Activated T-helper 9 cell treated with anti-CD3 and anti-CD28 coated beads, Interleukin-2, amount 50 U/mL, for 16 hours (primary cell): ENCODE results near the gene MACROH2A1.

ENCODE experiments used
- DNase-seq: peaks from one replicate; pipeline ENCODE4 v3.0.0-alpha.2; 2020; ENCODE audit warnings: low read depth

Gene MACROH2A1

GRCh38 chr5:135330798-135331096 lies 68.3 kb downstream of the MACROH2A1 start:
- DNase-seq, result no peak

- no peak for DNase-seq
Observed at GRCh38 chr5:135329913-135330797, 68.9 kb downstream of the MACROH2A1 start.

GRCh38 chr5:135329066-135329912 lies 69.7 kb downstream of the MACROH2A1 start:
- no peak for DNase-seq

- no peak for DNase-seq
Observed at GRCh38 chr5:135328128-135328687, 70.8 kb downstream of the MACROH2A1 start.

- DNase-seq, result no peak
Observed at GRCh38 chr5:135327429-135328127, 71.5 kb downstream of the MACROH2A1 start.

GRCh38 chr5:135326296-135327254 lies 72.5 kb downstream of the MACROH2A1 start:
- DNase-seq, result no peak

- no peak for DNase-seq
Observed at GRCh38 chr5:135324897-135325650, 74.0 kb downstream of the MACROH2A1 start.

GRCh38 chr5:135324160-135324559 lies 74.9 kb downstream of the MACROH2A1 start:
- no peak for DNase-seq

- DNase-seq, result no peak
Observed at GRCh38 chr5:135323701-135324132, 75.3 kb downstream of the MACROH2A1 start.

GRCh38 chr5:135323227-135323626 lies 75.8 kb downstream of the MACROH2A1 start:
- DNase-seq, result no peak

- DNase-seq, result no peak
Observed at GRCh38 chr5:135322744-135323143, 76.3 kb downstream of the MACROH2A1 start.

DNA sequence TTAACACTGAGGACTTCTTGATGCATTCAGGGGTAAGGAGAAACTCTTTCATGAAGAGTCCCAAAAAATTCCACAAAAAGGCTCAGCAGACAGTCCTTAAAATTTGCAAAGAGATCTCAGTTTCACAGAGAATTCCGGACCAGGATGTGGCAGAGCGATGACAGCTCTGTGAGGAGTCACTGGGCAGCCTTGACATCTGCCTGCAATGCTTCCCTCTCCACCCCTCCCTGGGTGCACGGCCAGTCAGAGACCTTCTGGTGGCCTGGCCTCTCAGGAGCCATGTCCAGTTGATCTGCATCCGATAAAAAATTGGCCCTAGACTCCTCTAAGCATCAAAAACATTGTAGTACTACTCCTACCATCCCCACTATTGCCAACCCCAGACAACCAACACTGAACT lies 76.8 kb downstream of the MACROH2A1 start:
- no peak for DNase-seq

- DNase-seq, result no peak
Observed at GRCh38 chr5:135320718-135321484, 78.1 kb downstream of the MACROH2A1 start.

DNA sequence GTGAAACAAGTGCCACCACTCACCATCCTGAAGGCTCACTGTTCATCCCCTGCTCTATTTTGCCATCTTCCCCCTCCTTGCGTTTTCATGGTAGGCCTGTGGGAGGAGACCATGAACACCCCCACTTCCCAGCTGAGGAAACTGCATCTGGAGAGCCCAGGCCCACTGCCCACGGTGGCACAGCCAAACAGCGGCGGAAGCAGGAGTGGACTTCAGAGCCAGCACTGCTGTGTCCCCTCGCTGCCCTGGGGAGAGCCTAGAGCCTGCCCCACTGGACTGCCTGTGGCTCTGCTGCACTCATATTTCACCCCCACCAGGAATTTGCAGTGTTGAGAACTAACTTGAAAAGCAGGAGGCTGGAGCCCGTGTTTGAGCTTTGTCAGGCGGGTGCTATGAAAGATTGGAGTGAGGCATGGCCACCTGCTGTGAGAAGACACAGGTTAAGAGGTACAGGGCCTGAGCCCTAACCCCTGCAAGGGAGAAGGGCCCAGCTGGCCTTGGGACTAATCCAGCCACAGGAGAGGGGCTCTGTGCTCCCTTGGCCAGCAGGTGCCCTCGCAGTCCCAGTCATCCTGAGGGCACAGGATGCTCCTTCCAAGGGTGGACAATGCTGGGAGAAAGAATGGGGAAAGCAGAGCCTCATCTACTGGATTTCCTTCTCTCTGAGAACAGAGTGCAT lies 79.0 kb downstream of the MACROH2A1 start:
- DNase-seq, result no peak

DNA sequence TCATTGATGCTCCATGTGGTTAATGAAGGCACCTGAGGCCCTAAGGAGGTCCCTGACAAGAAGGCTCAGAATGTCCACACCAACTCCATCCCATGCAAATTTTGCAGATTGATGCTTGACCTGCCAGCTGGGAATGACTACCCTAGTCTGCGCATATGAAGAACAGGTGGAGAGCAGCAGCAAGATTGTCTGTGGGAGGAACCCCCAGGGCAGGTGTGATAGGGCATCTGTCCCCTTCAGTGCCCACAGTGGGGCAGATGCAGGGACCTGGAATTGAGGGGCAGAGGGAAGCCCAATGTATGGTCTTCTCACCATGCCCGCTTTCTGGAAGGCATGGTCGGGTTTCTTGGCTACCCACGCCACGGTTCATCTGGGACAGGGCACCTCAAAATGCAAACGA lies 79.6 kb downstream of the MACROH2A1 start:
- DNase-seq, result no peak

DNA sequence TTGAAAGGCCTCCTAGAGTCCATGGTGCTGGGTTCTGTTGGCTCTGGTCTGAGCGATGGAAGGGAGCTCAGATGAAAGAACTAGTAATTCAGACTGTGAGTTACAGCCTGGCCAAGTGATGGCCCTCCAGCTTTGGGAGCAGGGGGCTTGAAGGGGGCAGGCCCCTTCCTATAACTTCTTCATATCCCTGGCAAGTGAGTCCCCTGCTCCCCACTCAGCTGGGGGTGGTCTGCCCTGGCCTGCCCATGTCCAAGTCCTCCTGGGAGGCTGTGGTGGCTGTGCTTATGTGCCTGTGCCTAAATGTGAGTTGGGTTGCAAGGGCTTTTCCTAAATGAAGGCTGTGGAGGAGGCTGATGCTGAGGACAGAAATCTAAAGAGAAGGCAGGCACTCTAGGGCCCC lies 80.1 kb downstream of the MACROH2A1 start:
- DNase-seq, result no peak

DNA sequence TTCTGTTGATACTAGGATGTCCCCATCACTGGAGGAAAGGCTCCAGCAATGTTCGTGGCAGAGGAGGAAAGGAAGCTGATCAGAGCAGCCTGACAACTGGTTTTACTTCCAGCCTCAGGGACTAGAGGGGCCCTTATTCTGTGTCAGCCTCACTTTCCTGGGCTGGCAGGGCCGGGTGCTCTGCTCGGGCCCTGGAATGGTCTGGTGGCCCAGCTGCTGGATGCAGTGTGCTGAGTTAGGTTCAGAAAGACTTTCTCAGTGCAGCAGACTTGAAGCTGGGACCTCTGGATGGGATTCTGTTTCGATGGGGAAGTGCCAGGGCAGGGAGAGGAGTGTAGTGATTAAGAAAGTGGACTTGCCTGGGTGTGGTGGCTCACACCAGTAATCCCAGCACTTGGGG lies 81.0 kb downstream of the MACROH2A1 start:
- DNase-seq, result no peak

GRCh38 chr5:135317286-135317685 lies 81.7 kb downstream of the MACROH2A1 start:
- no peak for DNase-seq

DNA sequence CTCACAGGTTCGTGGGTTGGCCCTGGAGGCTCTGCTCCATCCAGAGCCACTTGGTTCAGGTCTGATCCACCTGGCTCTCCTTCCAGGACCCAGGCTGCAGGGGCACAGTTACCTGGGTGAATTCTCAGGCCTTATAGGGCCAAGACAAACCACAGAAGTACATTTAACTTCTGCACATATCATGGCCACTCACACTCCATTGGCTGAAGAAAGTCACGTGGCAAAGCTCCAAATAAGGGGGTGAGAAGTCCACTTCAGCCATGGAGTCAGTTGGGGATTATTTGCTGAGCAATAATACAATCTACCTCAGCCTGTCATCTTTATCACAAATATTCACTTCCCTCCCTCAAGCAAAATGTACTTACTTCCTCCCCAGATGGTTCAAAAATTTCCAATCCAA lies 83.6 kb downstream of the MACROH2A1 start:
- no peak for DNase-seq
